BJ (cell line): Measurements from ENCODE around the gene PMM1. TPM values are rescaled to one million over a fixed set of nuclear protein-coding genes. Genes with fewer than 3 reads are reported as not detected.
A peak's percentile ranks its signal among the peaks of the same experiment; 100 is the strongest.

Experiments used
- CTCF ChIA-PET: fragments of 350-600 bp; formaldehyde crosslinking; extraction: SDS; loops from one replicate; lab custom pipeline; 2021; ENCODE audit warnings: antibody characterized with exemption, inconsistent platforms; lab: Yijun Ruan, JAX
- POLR2A ChIA-PET: fragments of 300-600 bp; sonication (Branson Sonifier 250); formaldehyde crosslinking; extraction: SDS; loops from one replicate; lab custom pipeline; 2021; ENCODE audit warnings: antibody characterized with exemption; lab: Charles Lee
- DNase-seq: peaks from one replicate; pipeline ENCODE4 v3.0.0-alpha.2; 2011; ENCODE audit warnings: low read depth
- H3K27me3 ChIP-seq: 2 replicates; pipeline ENCODE4 v1.6.0; 2011; ENCODE audit warnings: low read length; ENCODE audit not compliant: control insufficient read depth, insufficient read depth
- H3K36me3 ChIP-seq: 2 replicates; pipeline ENCODE4 v1.5.1; 2011; ENCODE audit warnings: low read length; ENCODE audit not compliant: control insufficient read depth, insufficient read depth
- H3K4me3 ChIP-seq: 2 replicates; pipeline ENCODE4 v1.5.1; 2011; ENCODE audit warnings: low read depth, mild to moderate bottlenecking, control low read depth, low read length
- polyA plus RNA-seq: library from polyadenylated mRNA; depleted of rRNA; stranded (reverse); fragments of >200 nt; gene quantifications from 2 replicates; pipeline ENCODE4 v1.2.3, GENCODE V29; 2011
- TF ChIP-seq, protein P1 (sequence below): IDR thresholded peaks from 2 replicates; pipeline ENCODE4 v1.5.1; 2011; ENCODE audit warnings: low read depth, mild to moderate bottlenecking, control low read depth, inconsistent platforms, low read length, moderate library complexity; ENCODE audit not compliant: insufficient read depth

PMM1 gene
- polyA plus RNA-seq, 1 experiment, result 109 TPM

GRCh38 chr22:41619979-41620588 is 30.4 kb upstream of the PMM1 start:
- ChIA-PET CTCF (interaction anchor here (1.7 to 2.3 kb wide), 3 partner anchors 23 to 93 kb away, joined by 5 to 16 read pairs (median 5); no protein-coding TSS in a partner anchor), POLR2A (no interaction called here)
- TF ChIP-seq, protein P1, sequence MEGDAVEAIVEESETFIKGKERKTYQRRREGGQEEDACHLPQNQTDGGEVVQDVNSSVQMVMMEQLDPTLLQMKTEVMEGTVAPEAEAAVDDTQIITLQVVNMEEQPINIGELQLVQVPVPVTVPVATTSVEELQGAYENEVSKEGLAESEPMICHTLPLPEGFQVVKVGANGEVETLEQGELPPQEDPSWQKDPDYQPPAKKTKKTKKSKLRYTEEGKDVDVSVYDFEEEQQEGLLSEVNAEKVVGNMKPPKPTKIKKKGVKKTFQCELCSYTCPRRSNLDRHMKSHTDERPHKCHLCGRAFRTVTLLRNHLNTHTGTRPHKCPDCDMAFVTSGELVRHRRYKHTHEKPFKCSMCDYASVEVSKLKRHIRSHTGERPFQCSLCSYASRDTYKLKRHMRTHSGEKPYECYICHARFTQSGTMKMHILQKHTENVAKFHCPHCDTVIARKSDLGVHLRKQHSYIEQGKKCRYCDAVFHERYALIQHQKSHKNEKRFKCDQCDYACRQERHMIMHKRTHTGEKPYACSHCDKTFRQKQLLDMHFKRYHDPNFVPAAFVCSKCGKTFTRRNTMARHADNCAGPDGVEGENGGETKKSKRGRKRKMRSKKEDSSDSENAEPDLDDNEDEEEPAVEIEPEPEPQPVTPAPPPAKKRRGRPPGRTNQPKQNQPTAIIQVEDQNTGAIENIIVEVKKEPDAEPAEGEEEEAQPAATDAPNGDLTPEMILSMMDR, result 0 out of 2 replicates have a peak, but pooled peaks have one; percentile 14

GRCh38 chr22:41613456-41613855 is 23.8 kb upstream of the PMM1 start:
- TF ChIP-seq, protein P1, result no peak
- no peak overlapping the region for H3K4me3 ChIP-seq
- H3K27me3 ChIP-seq, result no peaks in the 10 kb centered on the region
- peaks cover 3% of the 10 kb centered on the region; the same call in 1 of the 2 replicates for H3K36me3 ChIP-seq
- DNase-seq, result no peak
- POLR2A ChIA-PET, result no interaction called here
- CTCF ChIA-PET, result interaction anchor here (0.8 to 2.8 kb wide), 4 partner anchors 11 to 70 kb away, joined by 3 to 10 read pairs (median 3); no protein-coding TSS in a partner anchor

More at GRCh38 chr22:41619979-41620588, 30.4 kb upstream of the PMM1 start:
- peak overlapping the region; percentile 93 for H3K4me3 ChIP-seq
- H3K36me3 ChIP-seq, result peaks cover 5% of the 10 kb centered on the region
- H3K27me3 ChIP-seq, result no peaks in the 10 kb centered on the region
- no peak for DNase-seq

GRCh38 chr22:41612603-41613306 is 23.1 kb upstream of the PMM1 start:
- H3K27me3 ChIP-seq, result no peaks in the 10 kb centered on the region
- CTCF ChIA-PET, result interaction anchor here (1.0 to 2.8 kb wide), 2 partner anchors 15 to 69 kb away, joined by 3 to 10 read pairs; no protein-coding TSS in a partner anchor
- H3K4me3 ChIP-seq, result no peak overlapping the region
- H3K36me3 ChIP-seq, result peaks cover 4% of the 10 kb centered on the region; the same call in 1 of the 2 replicates
- POLR2A ChIA-PET, result no interaction called here
- TF ChIP-seq, protein P1, result no peak
- no peak for DNase-seq

DNA sequence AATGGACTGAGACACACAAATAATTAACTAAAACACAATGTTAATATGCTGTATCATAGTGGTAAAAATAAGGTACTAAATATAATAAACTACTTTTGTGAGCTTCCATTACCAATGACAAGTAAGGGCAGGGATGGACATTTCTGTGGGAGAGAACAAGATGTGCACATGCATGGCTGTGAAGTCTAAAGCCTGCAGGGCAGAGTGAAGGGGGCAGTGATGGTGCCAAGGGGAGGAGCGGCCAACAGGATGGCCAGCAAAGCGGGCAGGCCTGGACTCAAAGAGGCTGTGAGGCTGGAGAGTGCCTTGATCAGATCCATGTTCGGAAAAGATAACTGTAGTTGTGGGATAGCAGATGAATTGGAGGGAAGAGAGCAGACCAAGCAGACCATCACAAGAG is 18.7 kb upstream of the PMM1 start:
- CTCF ChIA-PET, result interaction anchor here (0.5 to 0.6 kb wide), 2 partner anchors 11 to 161 kb away, joined by 3 read pairs; no protein-coding TSS in a partner anchor
- POLR2A ChIA-PET, result no interaction called here

DNA sequence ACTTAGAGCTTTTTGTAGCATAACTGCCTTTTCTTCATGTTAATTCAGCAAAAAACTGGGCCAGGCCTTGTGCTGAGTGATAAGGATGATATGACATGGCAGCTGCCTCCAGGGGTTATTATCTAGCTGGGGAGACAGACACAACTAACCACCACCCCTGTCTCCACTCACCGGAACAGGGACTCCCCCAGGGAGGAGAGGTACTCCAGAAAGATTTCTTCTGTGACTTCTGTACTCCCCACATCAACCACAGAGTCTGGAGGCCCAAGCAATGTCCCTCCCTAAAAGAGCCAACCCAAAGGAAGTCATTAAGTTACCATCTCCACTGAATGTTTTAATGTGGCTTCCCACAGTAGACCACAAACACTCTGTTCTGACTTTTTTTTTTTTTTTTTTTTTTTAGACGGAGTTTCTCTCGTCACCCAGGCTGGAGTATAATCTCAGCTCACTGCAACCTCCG is 14.3 kb upstream of the PMM1 start:
- ChIA-PET POLR2A (no interaction called here), CTCF (no interaction called here)
- no peak for DNase-seq
- Histone ChIP-seq H3K36me3 (peaks cover 36% of the 10 kb centered on the region), H3K4me3 (no peak overlapping the region), H3K27me3 (no peaks in the 10 kb centered on the region)
- TF ChIP-seq, protein P1, result no peak

More for the DNA sequence above, 18.7 kb upstream of the PMM1 start:
- Histone ChIP-seq H3K36me3 (peaks cover 21% of the 10 kb centered on the region), H3K27me3 (no peaks in the 10 kb centered on the region), H3K4me3 (no peak overlapping the region)
- TF ChIP-seq, protein P1, result no peak
- DNase-seq, result no peak
